PC-9 (cell line): ENCODE results near the gene PFDN2. TPM values are rescaled to one million over a fixed set of nuclear protein-coding genes. Genes with fewer than 3 reads are reported as not detected.

ENCODE experiments used
- Bru-seq: library from RNA; stranded (reverse); fragments of 400-500 nt; gene quantifications from one replicate; lab custom pipeline; 2021; lab: Mats Ljungman, UMichigan
- BruChase-seq, 2 experiments: library from RNA; stranded (reverse); fragments of 400-500 nt; gene quantifications; one replicate each; lab custom pipeline; 2021; lab: Mats Ljungman, UMichigan
- BruUV-seq: library from RNA; stranded (reverse); fragments of 400-500 nt; replicated peaks from 2 replicates; lab custom pipeline; 2021; lab: Mats Ljungman, UMichigan
- CTCF ChIA-PET: fragments of 300-600 bp; sonication (Branson Sonifier 250); formaldehyde crosslinking; loops from one replicate; lab custom pipeline; 2022; ENCODE audit warnings: antibody characterized with exemption; lab: Charles Lee
- POLR2A ChIA-PET: fragments of 300-600 bp; sonication (Branson Sonifier 250); formaldehyde crosslinking; loops from one replicate; lab custom pipeline; 2022; ENCODE audit warnings: antibody characterized with exemption; ENCODE audit not compliant: unreplicated experiment; lab: Charles Lee
- DNase-seq, 2 experiments: peaks; one replicate each; pipeline versions ENCODE4 v3.0.0 to v3.0.0-alpha.2; 2015 to 2022; ENCODE audit warnings: mixed read lengths in 1 of 2
- H2AFZ ChIP-seq: fragments of 200-600 bp; sonication (generic); 2 replicates; pipeline ENCODE4 v1.8.1; 2017; ENCODE audit warnings: antibody characterized with exemption
- H3F3A ChIP-seq: fragments of 200-600 bp; sonication (generic); 2 replicates; pipeline ENCODE4 v1.8.1; 2017; ENCODE audit warnings: antibody characterized with exemption, mild to moderate bottlenecking, low read depth; ENCODE audit not compliant: insufficient read depth
- H3K27ac ChIP-seq: fragments of 200-600 bp; sonication (generic); 2 replicates; pipeline ENCODE4 v1.6.1; 2016; ENCODE audit warnings: mixed run types
- H3K27me3 ChIP-seq: fragments of 200-600 bp; sonication (generic); 2 replicates; pipeline ENCODE4 v1.6.1; 2016; ENCODE audit warnings: low read depth, mixed run types; ENCODE audit not compliant: insufficient read depth
- H3K36me3 ChIP-seq: fragments of 200-600 bp; sonication (generic); 2 replicates; pipeline ENCODE4 v1.6.1; 2016; ENCODE audit warnings: low read depth, mixed run types
- H3K4me1 ChIP-seq: fragments of 200-600 bp; sonication (generic); replicated peaks from 2 replicates; pipeline ENCODE4 v1.6.1; 2016; ENCODE audit warnings: mixed run types; ENCODE audit not compliant: insufficient read depth
- H3K4me2 ChIP-seq: fragments of 200-600 bp; sonication (generic); 2 replicates; pipeline ENCODE4 v1.6.1; 2017; ENCODE audit warnings: mixed run types
- H3K4me3 ChIP-seq: fragments of 200-600 bp; sonication (generic); 2 replicates; pipeline ENCODE4 v1.6.1; 2016; ENCODE audit warnings: mixed run types
- H3K79me2 ChIP-seq: fragments of 200-600 bp; sonication (generic); 2 replicates; pipeline ENCODE4 v1.6.1; 2017; ENCODE audit warnings: low read depth, mixed run types
- H3K9me2 ChIP-seq: fragments of 200-600 bp; sonication (generic); 2 replicates; pipeline ENCODE4 v1.8.1; 2017; ENCODE audit warnings: mild to moderate bottlenecking; ENCODE audit not compliant: insufficient read depth
- H3K9me3 ChIP-seq: fragments of 200-600 bp; sonication (generic); 2 replicates; pipeline ENCODE4 v1.8.1; 2016; ENCODE audit warnings: low read depth; ENCODE audit not compliant: insufficient read depth
- H4K20me1 ChIP-seq: fragments of 200-600 bp; sonication (generic); 2 replicates; pipeline ENCODE4 v1.8.1; 2017; ENCODE audit not compliant: insufficient read depth
- EZH2 ChIP-seq: fragments of 200-600 bp; sonication (generic); IDR thresholded peaks from 2 replicates; pipeline ENCODE4 v1.8.0; 2017; ENCODE audit warnings: antibody characterized with exemption, low read depth
- intact Hi-C: fragments of 100-400 bp; cut with micrococcal nuclease; formaldehyde crosslinking; loops from one replicate; pipeline ENCODE4 v1.10.0; 2022; ENCODE audit not compliant: unreplicated experiment
- long read RNA-seq: library from polyadenylated mRNA; stranded (forward); transcript quantifications from one replicate; pipeline ENCODE4 v2.0.0, GENCODE V29; 2022
- total RNA-seq: library from RNA; stranded (reverse); gene quantifications from 2 replicates; pipeline ENCODE4 v1.2.3, GENCODE V29; 2021
- TF ChIP-seq, protein P1 (sequence below): fragments of 200-600 bp; sonication (generic); conservative IDR thresholded peaks from 2 replicates; pipeline ENCODE4 v1.6.1; 2017; ENCODE audit warnings: mixed run types, antibody characterized with exemption, mild to moderate bottlenecking, moderate library complexity

The PFDN2 gene, protein sequence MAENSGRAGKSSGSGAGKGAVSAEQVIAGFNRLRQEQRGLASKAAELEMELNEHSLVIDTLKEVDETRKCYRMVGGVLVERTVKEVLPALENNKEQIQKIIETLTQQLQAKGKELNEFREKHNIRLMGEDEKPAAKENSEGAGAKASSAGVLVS
- total RNA-seq, result 68.2 and 74.4 TPM in 2 replicates
- Bru-seq, nascent RNA, result percentile 91 among the genes with signal in this experiment
- BruChase-seq, experiment 1, labeled RNA remaining after a 2-hour chase, result percentile 82 among the genes with signal in this experiment
- BruChase-seq, experiment 2, labeled RNA remaining after a 6-hour chase, result percentile 89 among the genes with signal in this experiment
- long read RNA-seq, transcript PFDN2-202 (2 exons, 408 nt), result minor isoform, 5 of 160 reads
- long read RNA-seq, transcript PFDN2-201 (4 exons, 677 nt), result major isoform, 137 of 160 reads
- long read RNA-seq, partial matches to known transcripts, result 15 of 160 reads
- long read RNA-seq, other reads (novel, unspliced or antisense), result 3 of 160 reads

DNA sequence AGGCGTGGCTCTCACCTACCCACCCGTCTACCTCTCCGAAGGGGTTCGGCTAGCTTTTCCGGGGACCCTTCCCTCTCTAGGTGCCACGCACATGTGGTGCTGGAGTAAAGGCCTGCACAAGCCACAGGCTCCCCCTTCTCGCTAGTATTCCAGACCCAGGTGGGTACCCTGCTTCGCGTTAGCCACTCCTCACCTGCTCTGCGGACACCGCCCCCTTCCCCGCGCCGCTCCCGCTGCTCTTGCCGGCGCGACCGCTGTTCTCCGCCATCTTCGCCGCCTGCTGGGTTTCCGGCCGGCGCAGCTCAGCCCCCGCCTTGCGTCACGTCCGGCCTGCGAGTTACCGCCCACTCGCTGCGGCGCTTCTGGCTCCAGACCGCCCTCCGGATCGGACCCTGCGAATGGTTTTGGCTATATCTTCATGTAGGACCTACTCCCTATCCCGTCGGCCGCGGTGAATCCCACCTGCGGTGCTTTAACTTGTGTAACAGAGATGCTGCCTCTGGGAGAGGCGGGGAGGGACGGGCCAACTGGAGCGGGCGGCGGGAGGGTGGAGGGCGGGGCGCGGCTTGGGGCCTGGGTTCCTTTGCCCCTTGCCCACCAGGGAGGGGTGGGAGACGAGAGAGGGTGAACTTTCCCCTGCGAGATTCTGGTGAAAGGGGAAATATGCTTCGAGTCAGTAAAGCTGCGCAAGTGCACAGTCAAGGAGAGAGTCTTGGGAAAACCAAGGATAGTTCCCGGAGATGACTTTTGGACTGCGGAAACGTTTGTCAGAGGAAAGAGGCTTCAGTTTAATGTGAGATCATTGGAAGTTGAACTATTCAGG is at the start of gene PFDN2, which contains the start of gene NIT1:
PFDN2 (minus strand) TSS at position 279 of the 823 bp plus-strand sequence; CDS start at position 268, 11 bp downstream.
NIT1 (plus strand) TSS at position 347 of the 823 bp plus-strand sequence; CDS start at position 419, 72 bp downstream.
- Histone ChIP-seq H4K20me1 (no peaks in the 10 kb centered on the region; the same call in 1 of the 2 replicates), H3F3A (peaks cover 58% of the 10 kb centered on the region), H3K36me3 (peaks cover 9% of the 10 kb centered on the region; the same call in 1 of the 2 replicates), H3K4me1 (peaks cover 50% of the 10 kb centered on the region), H3K79me2 (peaks cover 57% of the 10 kb centered on the region), H3K9me2 (no peaks in the 10 kb centered on the region), H3K9me3 (no peaks in the 10 kb centered on the region), H3K4me3 (peak within 1 kb of the TSS; percentile 82), H3K4me2 (peak within 1 kb of the TSS; percentile 94), H2AFZ (peak within 1 kb of the TSS; percentile 77), H3K27ac (peak within 1 kb of the TSS; percentile 81), H3K27me3 (no peaks in the 10 kb centered on the region)
- no TSS peak for BruUV-seq
- ChIA-PET CTCF (interaction anchor here (0.6 to 0.7 kb wide), 3 partner anchors 17 to 226 kb away, joined by 3 read pairs; no protein-coding TSS in a partner anchor), POLR2A (interaction anchor here (0.6 kb wide), 2 partner anchors 84 to 87 kb away, joined by 3 to 4 read pairs; no protein-coding TSS in a partner anchor)
- DNase-seq, result peak; percentile 70 to 80
- intact Hi-C loops, result loop anchor here (2.0 kb wide), 1 partner anchor 49 kb away; the partner anchor contains the start of gene PPOX
- TF ChIP-seq, protein P1, sequence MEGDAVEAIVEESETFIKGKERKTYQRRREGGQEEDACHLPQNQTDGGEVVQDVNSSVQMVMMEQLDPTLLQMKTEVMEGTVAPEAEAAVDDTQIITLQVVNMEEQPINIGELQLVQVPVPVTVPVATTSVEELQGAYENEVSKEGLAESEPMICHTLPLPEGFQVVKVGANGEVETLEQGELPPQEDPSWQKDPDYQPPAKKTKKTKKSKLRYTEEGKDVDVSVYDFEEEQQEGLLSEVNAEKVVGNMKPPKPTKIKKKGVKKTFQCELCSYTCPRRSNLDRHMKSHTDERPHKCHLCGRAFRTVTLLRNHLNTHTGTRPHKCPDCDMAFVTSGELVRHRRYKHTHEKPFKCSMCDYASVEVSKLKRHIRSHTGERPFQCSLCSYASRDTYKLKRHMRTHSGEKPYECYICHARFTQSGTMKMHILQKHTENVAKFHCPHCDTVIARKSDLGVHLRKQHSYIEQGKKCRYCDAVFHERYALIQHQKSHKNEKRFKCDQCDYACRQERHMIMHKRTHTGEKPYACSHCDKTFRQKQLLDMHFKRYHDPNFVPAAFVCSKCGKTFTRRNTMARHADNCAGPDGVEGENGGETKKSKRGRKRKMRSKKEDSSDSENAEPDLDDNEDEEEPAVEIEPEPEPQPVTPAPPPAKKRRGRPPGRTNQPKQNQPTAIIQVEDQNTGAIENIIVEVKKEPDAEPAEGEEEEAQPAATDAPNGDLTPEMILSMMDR, result no peak
- no peak for TF ChIP-seq EZH2

- POLR2A ChIA-PET, result interaction anchor here (0.7 to 1.2 kb wide), 2 partner anchors 13 to 146 kb away, joined by 5 to 15 read pairs; partner anchors contain the start of genes F11R and UFC1
- H3K79me2 ChIP-seq, result no peaks in the 10 kb centered on the region
- peak overlapping the region; percentile 98 for H3K4me2 ChIP-seq
- TF ChIP-seq EZH2, result no peak
- peak in 1 of 2 experiments; percentile 22 for DNase-seq
- H3K36me3 ChIP-seq, result no peaks in the 10 kb centered on the region; the same call in none of the 2 replicates
- peak overlapping the region; percentile 90 for H2AFZ ChIP-seq
- no peaks in the 10 kb centered on the region for H3K27me3 ChIP-seq
- H3K4me1 ChIP-seq, result peaks cover 15% of the 10 kb centered on the region
- CTCF ChIA-PET, result interaction anchor here (0.7 kb wide), 1 partner anchor 172 kb away, joined by 4 read pairs; no protein-coding TSS in a partner anchor
- H3K9me2 ChIP-seq, result no peaks in the 10 kb centered on the region
- TSS peak; percentile 9 for BruUV-seq
- peak overlapping the region; percentile 72 for H3K4me3 ChIP-seq
- H3F3A ChIP-seq, result peaks cover 28% of the 10 kb centered on the region; the same call in 1 of the 2 replicates
- intact Hi-C loops, result loop anchor here (2.0 kb wide), 1 partner anchor 48 kb away; the partner anchor contains the start of genes NIT1 and PFDN2
- no peaks in the 10 kb centered on the region for H3K9me3 ChIP-seq
- H3K27ac ChIP-seq, result no peak overlapping the region
- no peaks in the 10 kb centered on the region for H4K20me1 ChIP-seq
These were observed 49.1 kb upstream of the PFDN2 start for GRCh38 chr1:161166669-161167548.
